H1 (cell line): ENCODE data around the gene AP1S3. TPM values are rescaled to one million over a fixed set of nuclear protein-coding genes. Genes with fewer than 3 reads are reported as not detected.

Source experiments
- CTCF ChIA-PET: fragments of 300-600 bp; sonication (Branson Sonifier 250); formaldehyde crosslinking; loops from one replicate; lab custom pipeline; 2021; ENCODE audit not compliant: partially characterized antibody; lab: Charles Lee
- POLR2A ChIA-PET: fragments of 300-600 bp; sonication (Branson Sonifier 250); formaldehyde crosslinking; loops from one replicate; lab custom pipeline; 2021; ENCODE audit warnings: inconsistent platforms; ENCODE audit not compliant: partially characterized antibody; lab: Charles Lee
- DNase-seq, 2 experiments: peaks; one replicate each; pipeline versions ENCODE4 v3.0.0 to v3.0.0-alpha.2; 2010 to 2022; ENCODE audit warnings: low spot score in 2 of 2, low read depth in 1 of 2, mixed read lengths in 1 of 2
- FAIRE-seq: peaks from 2 replicates; lab custom pipeline; 2011; peaks lifted over from hg19 to GRCh38; lab: Jason Lieb, UNC
- H2AFZ ChIP-seq: 2 replicates; pipeline ENCODE4 v1.8.1; 2012; ENCODE audit warnings: low read length, inconsistent platforms
- H2AK5ac ChIP-seq: 2 replicates; pipeline ENCODE4 v1.6.1; 2013; ENCODE audit warnings: low read depth, low read length
- H2BK120ac ChIP-seq: replicated peaks from 2 replicates; pipeline ENCODE3; 2013; ENCODE audit warnings: low read depth, low read length, inconsistent platforms
- H2BK12ac ChIP-seq: 2 replicates; pipeline ENCODE4 v1.6.1; 2013; ENCODE audit warnings: low read depth, low read length
- H2BK15ac ChIP-seq: 2 replicates; pipeline ENCODE4 v1.6.1; 2013; ENCODE audit warnings: low read length
- H2BK20ac ChIP-seq: 2 replicates; pipeline ENCODE4 v1.6.1; 2013; ENCODE audit warnings: low read length
- H2BK5ac ChIP-seq: 2 replicates; pipeline ENCODE4 v1.6.1; 2013; ENCODE audit warnings: low read depth, low read length
- H3K14ac ChIP-seq: 2 replicates; pipeline ENCODE4 v1.6.1; 2013; ENCODE audit warnings: inconsistent platforms; ENCODE audit not compliant: insufficient read length
- H3K18ac ChIP-seq: 2 replicates; pipeline ENCODE4 v1.6.1; 2013; ENCODE audit warnings: low read length; ENCODE audit errors: extremely low read depth
- H3K23ac ChIP-seq: 2 replicates; pipeline ENCODE4 v1.6.1; 2013; ENCODE audit warnings: inconsistent platforms; ENCODE audit not compliant: insufficient read length
- H3K23me2 ChIP-seq: 2 replicates; pipeline ENCODE4 v1.6.1; 2013; ENCODE audit warnings: low read depth, low read length
- H3K27ac ChIP-seq: 2 replicates; pipeline ENCODE4 v1.6.1; 2011; ENCODE audit warnings: low read depth, low read length, inconsistent platforms
- H3K27me3 ChIP-seq, 4 experiments: replicated peaks in 1 of 4; 1 replicate in 1 of 4; 2 replicates in 3 of 4; pipeline versions ENCODE4 v1.6.1 to v1.8.1; 2011 to 2013; ENCODE audit warnings: low read length in 3 of 4, mild to moderate bottlenecking in 3 of 4, inconsistent platforms in 2 of 4, mixed read lengths in 2 of 4, moderate library complexity in 1 of 4; ENCODE audit not compliant: control insufficient read depth in 3 of 4, insufficient read depth in 3 of 4; ENCODE audit errors: extremely low read depth in 1 of 4
- H3K36me3 ChIP-seq, 4 experiments: 2 replicates each; pipeline versions ENCODE4 v1.6.1 to v1.8.1; 2011 to 2013; ENCODE audit warnings: mild to moderate bottlenecking in 4 of 4, low read length in 3 of 4, moderate library complexity in 2 of 4, control low read depth in 1 of 4, inconsistent platforms in 1 of 4; ENCODE audit not compliant: insufficient read depth in 4 of 4, control insufficient read depth in 2 of 4
- H3K4ac ChIP-seq: replicated peaks from 2 replicates; pipeline ENCODE3; 2013; ENCODE audit warnings: low read length, low read depth, mixed read lengths, inconsistent platforms; ENCODE audit not compliant: insufficient read length
- H3K4me1 ChIP-seq, 4 experiments: replicated peaks in 1 of 4; 1 replicate in 1 of 4; 2 replicates in 3 of 4; pipeline versions ENCODE4 v1.6.1 to v1.8.1; 2011 to 2013; ENCODE audit warnings: low read length in 3 of 4, inconsistent platforms in 2 of 4, mixed read lengths in 1 of 4; ENCODE audit not compliant: insufficient read depth in 4 of 4, control insufficient read depth in 3 of 4
- H3K4me2 ChIP-seq, 2 experiments: 2 replicates each; pipeline versions ENCODE4 v1.6.1 to v1.8.1; 2011 to 2013; ENCODE audit warnings: low read depth in 2 of 2, low read length in 2 of 2, control low read depth in 1 of 2, inconsistent platforms in 1 of 2, mild to moderate bottlenecking in 1 of 2; ENCODE audit not compliant: insufficient read depth in 1 of 2
- H3K4me3 ChIP-seq, 4 experiments: fragments of 200-600, 300-600 bp in 1 of 4; sonication (generic), shearing (Covaris generic), sonication (Bioruptor Twin) in 1 of 4; 2 replicates each; pipeline versions ENCODE4 v1.5.1 to v1.8.1; 2011 to 2016; ENCODE audit warnings: low read length in 4 of 4, low read depth in 3 of 4, control low read depth in 2 of 4, inconsistent platforms in 2 of 4, mild to moderate bottlenecking in 2 of 4, mixed read lengths in 1 of 4, moderate library complexity in 1 of 4; ENCODE audit not compliant: insufficient read depth in 2 of 4; ENCODE audit errors: extremely low read depth in 1 of 4
- H3K56ac ChIP-seq: replicated peaks from 2 replicates; pipeline ENCODE3; 2013; ENCODE audit warnings: low read depth, mild to moderate bottlenecking, mixed read lengths, low read length, inconsistent platforms; ENCODE audit not compliant: insufficient read length
- H3K79me1 ChIP-seq: 2 replicates; pipeline ENCODE4 v1.6.1; 2013; ENCODE audit warnings: low read depth, low read length, control low read depth
- H3K79me2 ChIP-seq, 2 experiments: 2 replicates each; pipeline versions ENCODE4 v1.6.1 to v1.8.1; 2012 to 2013; ENCODE audit warnings: low read length in 2 of 2, mild to moderate bottlenecking in 2 of 2, inconsistent platforms in 1 of 2; ENCODE audit not compliant: insufficient read depth in 2 of 2, control insufficient read depth in 1 of 2
- H3K9ac ChIP-seq, 4 experiments: replicated peaks in 1 of 4; 1 replicate in 1 of 4; 2 replicates in 3 of 4; pipeline versions ENCODE4 v1.6.1 to v1.8.1; 2011 to 2013; ENCODE audit warnings: low read depth in 3 of 4, low read length in 3 of 4, control low read depth in 2 of 4, mild to moderate bottlenecking in 2 of 4, moderate library complexity in 2 of 4, inconsistent platforms in 1 of 4; ENCODE audit errors: extremely low read depth in 1 of 4
- H3K9me3 ChIP-seq, 2 experiments: 2 replicates each; pipeline versions ENCODE4 v1.6.1 to v1.8.1; 2012 to 2013; ENCODE audit warnings: mild to moderate bottlenecking in 2 of 2, moderate library complexity in 2 of 2, control low read depth in 1 of 2, inconsistent platforms in 1 of 2, low read depth in 1 of 2, low read length in 1 of 2, mixed read lengths in 1 of 2; ENCODE audit not compliant: insufficient read depth in 2 of 2
- H4K20me1 ChIP-seq, 2 experiments: replicated peaks in 1 of 2; 2 replicates each; pipeline versions ENCODE3 to v1.8.1; 2011 to 2013; ENCODE audit warnings: inconsistent platforms in 2 of 2, low read length in 2 of 2, mild to moderate bottlenecking in 1 of 2; ENCODE audit not compliant: insufficient read depth in 2 of 2, control insufficient read depth in 1 of 2
- H4K5ac ChIP-seq: 2 replicates; pipeline ENCODE4 v1.6.1; 2013; ENCODE audit warnings: low read length, low read depth, mixed read lengths, inconsistent platforms; ENCODE audit not compliant: insufficient read length
- H4K8ac ChIP-seq: 2 replicates; pipeline ENCODE4 v1.8.0; 2013; ENCODE audit warnings: mild to moderate bottlenecking, moderate library complexity, low read length, inconsistent platforms; ENCODE audit not compliant: insufficient read depth; ENCODE audit errors: extremely low read depth
- H4K91ac ChIP-seq: replicated peaks from 2 replicates; pipeline ENCODE3; 2013; ENCODE audit warnings: low read length, mixed read lengths, inconsistent platforms; ENCODE audit not compliant: insufficient read length
- BACH1 ChIP-seq: IDR thresholded peaks from 2 replicates; pipeline ENCODE4 v1.6.1; 2012; ENCODE audit warnings: low read length, improper control_type of control experiment
- BCL11A ChIP-seq, 2 experiments: IDR thresholded peaks; one replicate each; pipeline ENCODE4 v1.6.1; 2011; ENCODE audit warnings: low read depth in 2 of 2, low read length in 2 of 2, mild to moderate bottlenecking in 2 of 2
- CEBPB ChIP-seq: IDR thresholded peaks from 2 replicates; pipeline ENCODE4 v1.6.1; 2012; ENCODE audit warnings: low read depth, low read length
- CHD1 ChIP-seq: IDR thresholded peaks from 2 replicates; pipeline ENCODE4 v1.6.1; 2012; ENCODE audit warnings: low read depth, low read length, improper control_type of control experiment
- EGR1 ChIP-seq: IDR thresholded peaks from 2 replicates; pipeline ENCODE4 v1.6.1; 2011; ENCODE audit warnings: low read depth, low read length, borderline replicate concordance
- EZH2 ChIP-seq: fragments of 200-600 bp; sonication (generic); IDR thresholded peaks from 2 replicates; pipeline ENCODE4 v1.7.1; 2012; ENCODE audit warnings: low read depth, mild to moderate bottlenecking, moderate library complexity, low read length, inconsistent platforms; ENCODE audit not compliant: severe bottlenecking
- GTF2F1 ChIP-seq: IDR thresholded peaks from 2 replicates; pipeline ENCODE4 v1.6.1; 2012; ENCODE audit warnings: low read depth, low read length, improper control_type of control experiment, borderline replicate concordance
- KDM5A ChIP-seq: fragments of 200-600 bp; IDR thresholded peaks from 2 replicates; pipeline ENCODE4 v1.7.1; 2012; ENCODE audit warnings: mild to moderate bottlenecking, low read length, inconsistent platforms, mixed read lengths
- MAFK ChIP-seq: IDR thresholded peaks from 2 replicates; pipeline ENCODE4 v1.6.1; 2012; ENCODE audit warnings: low read depth, mild to moderate bottlenecking, improper control_type of control experiment, low read length
- PHF8 ChIP-seq: fragments of 200-600 bp; sonication (generic); conservative IDR thresholded peaks from 2 replicates; pipeline ENCODE4 v1.7.1; 2012; ENCODE audit warnings: low read depth, mild to moderate bottlenecking, inconsistent platforms, low read length, moderate library complexity
- RFX5 ChIP-seq: IDR thresholded peaks from 2 replicates; pipeline ENCODE4 v1.6.1; 2011; ENCODE audit warnings: low read depth, low read length, improper control_type of control experiment, borderline replicate concordance
- SIRT6 ChIP-seq: IDR thresholded peaks from one replicate; pipeline ENCODE4 v1.7.1; 2012; ENCODE audit warnings: low read length, inconsistent platforms
- SP1 ChIP-seq: IDR thresholded peaks from 2 replicates; pipeline ENCODE4 v1.6.1; 2011; ENCODE audit warnings: low read depth, low read length
- SUZ12 ChIP-seq: fragments of 200-600 bp; sonication (generic); IDR thresholded peaks from 2 replicates; pipeline ENCODE4 v1.6.1; 2012; ENCODE audit warnings: mild to moderate bottlenecking, inconsistent platforms, low read length, moderate library complexity, mixed read lengths
- TBP ChIP-seq: IDR thresholded peaks from 2 replicates; pipeline ENCODE4 v1.6.1; 2011; ENCODE audit warnings: low read depth, low read length, improper control_type of control experiment
- WGBS, 2 experiments: shearing (Covaris generic) in 1 of 2; methylation state at CpG; one replicate each; pipeline versions ENCODE4 v1.1.6 to v1.1.7; 2013 to 2015; ENCODE audit warnings: low lambda C conversion rate in 2 of 2, mixed read lengths in 2 of 2, inconsistent platforms in 1 of 2, low coverage in 1 of 2, missing lambda C conversion rate in 1 of 2; ENCODE audit not compliant: insufficient replicate concordance in 2 of 2, insufficient coverage in 1 of 2, insufficient read length in 1 of 2; ENCODE audit errors: extremely low coverage in 1 of 2, missing lambda C conversion rate in 1 of 2; 5-methylcytosine and 5-hydroxymethylcytosine counted together
- polyA plus RNA-seq, 7 experiments: library from polyadenylated mRNA; depleted of rRNA in 3 of 7; stranded (reverse) in 5 of 7; unstranded in 2 of 7; fragments of >200 nt in 5 of 7; fragments of 200-250 nt in 2 of 7; gene quantifications; 1 replicate in 5 of 7; 2 replicates in 1 of 7; 4 replicates in 1 of 7; pipeline versions ENCODE4 v1.2.1 to v1.2.3, GENCODE V29; 2011 to 2013; ENCODE audit warnings: missing spikeins in 2 of 7, mixed read lengths in 2 of 7
- total RNA-seq: library from RNA; stranded (reverse); fragmentation: NEBNext Ultra II Directional; extraction: Animal tissue kit (Norgen Biotek cat#: 25700); gene quantifications from 2 replicates; pipeline ENCODE4 v1.2.1, GENCODE V29; 2021

The AP1S3 gene
- total and polyA plus RNA-seq, 2 of the 8 experiments (the other 6 are each of a cell fraction or from before 2014, with no cell fraction given), result 3.9 to 20.2 TPM

GRCh38 chr2:223846515-223846914, 9.1 kb upstream of the AP1S3 start:
- Histone ChIP-seq H3K4me3 (no peak overlapping the region), H4K5ac (no peak overlapping the region), H3K4me1 (no peaks in the 10 kb centered on the region), H3K27ac (no peak overlapping the region), H3K27me3 (no peaks in the 10 kb centered on the region), H2BK5ac (no peak overlapping the region), H4K20me1 (no peaks in the 10 kb centered on the region), H3K56ac (no peak overlapping the region), H2AFZ (no peak overlapping the region), H3K14ac (no peak overlapping the region), H3K4ac (no peak overlapping the region), H3K23ac (no peak overlapping the region), H3K9ac (no peak overlapping the region), H3K36me3 (no peaks in the 10 kb centered on the region), H4K91ac (no peak overlapping the region), H4K8ac (no peak overlapping the region), H3K18ac (no peak overlapping the region), H3K79me1 (no peaks in the 10 kb centered on the region), H3K9me3 (peaks cover 0 to 3% of the 10 kb centered on the region in 2 experiments; a peak in 1 of 4 replicates), H2BK20ac (no peak overlapping the region), H3K79me2 (no peaks in the 10 kb centered on the region), H2BK12ac (no peak overlapping the region), H3K23me2 (peaks cover 1% of the 10 kb centered on the region; the same call in 1 of the 2 replicates), H2BK15ac (no peak overlapping the region), H3K4me2 (no peak overlapping the region), H2BK120ac (no peak overlapping the region), H2AK5ac (no peak overlapping the region)
- DNase-seq (no peak), FAIRE-seq (no peak)
- ChIA-PET CTCF (no interaction called here), POLR2A (no interaction called here)
- 95% methylated on average over 1 of the region's 1 CpG; no CpG with 5 or more reads in 1 of the 2 experiments for WGBS, 2 experiments
- TF ChIP-seq BACH1 (no peak), GTF2F1 (no peak), SP1 (no peak), KDM5A (no peak), PHF8 (no peak), SIRT6 (no peak), CEBPB (no peak), TBP (no peak), MAFK (no peak), EZH2 (no peak), BCL11A (IDR thresholded peaks at IDR 0.05; ENCODE audit: low read depth in 2 of 2, low read length in 2 of 2) (no peak), EGR1 (no peak), SUZ12 (no peak), RFX5 (no peak), CHD1 (no peak)
